ENCODE measurements around the gene KDF1.

Gene KDF1

DNA sequence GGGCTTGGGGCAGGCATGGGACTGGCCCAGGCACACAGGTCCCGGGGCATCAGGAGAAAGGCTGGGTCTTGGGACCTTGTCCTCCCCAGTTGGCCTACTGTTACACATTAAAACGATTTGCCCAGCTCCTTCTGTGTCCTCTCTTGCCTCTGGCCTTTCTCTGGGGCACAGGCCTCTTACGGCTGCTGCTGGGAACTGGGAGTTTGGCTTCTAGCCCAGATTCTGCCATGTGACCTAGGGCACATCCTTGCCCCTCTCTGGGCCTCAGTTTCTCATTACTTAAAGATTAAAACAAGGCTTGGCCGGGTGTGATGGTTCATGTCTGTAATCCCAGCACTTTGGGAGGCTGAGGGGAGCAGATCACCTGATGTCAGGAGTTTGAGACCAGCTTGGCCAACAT lies 14.0 kb downstream of the KDF1 start:
- H2AFZ ChIP-seq (ENCODE audit: low read length): no peak overlapping the region
- no peaks in the 10 kb centered on the region for H3K79me2 ChIP-seq (ENCODE audit: insufficient read depth, low read length)
- H3K4me3 ChIP-seq (ENCODE audit: low read depth, low read length, poor library complexity, severe bottlenecking): no peak overlapping the region
- H3K9ac ChIP-seq (ENCODE audit: low read length): no peak overlapping the region
- no peaks in the 10 kb centered on the region for H3F3A ChIP-seq (ENCODE audit: insufficient read depth, low read length)
- no peak overlapping the region for H3K4me2 ChIP-seq (ENCODE audit: low read length)
- H3K27ac ChIP-seq (ENCODE audit: low read depth, low read length, poor library complexity, severe bottlenecking): no peak overlapping the region
- H3K27me3 ChIP-seq (ENCODE audit: insufficient read depth, low read length): no peaks in the 10 kb centered on the region
- H3K9me3 ChIP-seq (ENCODE audit: low read length): no peaks in the 10 kb centered on the region
- no peaks in the 10 kb centered on the region for H3K9me2 ChIP-seq (ENCODE audit: low read depth, low read length)
- TF ChIP-seq CTCF (IDR thresholded peaks at IDR 0.05; ENCODE audit: low read length): no peak
- no peak for TF ChIP-seq EZH2 (IDR thresholded peaks at IDR 0.05; ENCODE audit: borderline replicate concordance, low read length)
- no peaks in the 10 kb centered on the region for H3K4me1 ChIP-seq (ENCODE audit: insufficient read depth, low read length, severe bottlenecking)
- peaks cover 56% of the 10 kb centered on the region for H3K36me3 ChIP-seq (ENCODE audit: insufficient read depth, low read length)
- H4K20me1 ChIP-seq (ENCODE audit: insufficient read depth, low read length): no peaks in the 10 kb centered on the region

GRCh38 chr1:26945728-26946127 lies 14.5 kb downstream of the KDF1 start:
- Histone ChIP-seq H4K20me1 (ENCODE audit: insufficient read depth, low read length) (no peaks in the 10 kb centered on the region), H3K9me3 (ENCODE audit: low read length) (no peaks in the 10 kb centered on the region), H3F3A (ENCODE audit: insufficient read depth, low read length) (no peaks in the 10 kb centered on the region), H3K4me2 (ENCODE audit: low read length) (no peak overlapping the region), H3K9ac (ENCODE audit: low read length) (no peak overlapping the region), H3K9me2 (ENCODE audit: low read depth, low read length) (no peaks in the 10 kb centered on the region), H3K36me3 (ENCODE audit: insufficient read depth, low read length) (peaks cover 59% of the 10 kb centered on the region), H3K4me3 (ENCODE audit: low read depth, low read length, poor library complexity, severe bottlenecking) (no peak overlapping the region), H3K27ac (ENCODE audit: low read depth, low read length, poor library complexity, severe bottlenecking) (no peak overlapping the region), H3K27me3 (ENCODE audit: insufficient read depth, low read length) (no peaks in the 10 kb centered on the region), H3K79me2 (ENCODE audit: insufficient read depth, low read length) (no peaks in the 10 kb centered on the region), H2AFZ (ENCODE audit: low read length) (no peak overlapping the region), H3K4me1 (ENCODE audit: insufficient read depth, low read length, severe bottlenecking) (no peaks in the 10 kb centered on the region)
- no peak for TF ChIP-seq CTCF (IDR thresholded peaks at IDR 0.05; ENCODE audit: low read length)

DNA sequence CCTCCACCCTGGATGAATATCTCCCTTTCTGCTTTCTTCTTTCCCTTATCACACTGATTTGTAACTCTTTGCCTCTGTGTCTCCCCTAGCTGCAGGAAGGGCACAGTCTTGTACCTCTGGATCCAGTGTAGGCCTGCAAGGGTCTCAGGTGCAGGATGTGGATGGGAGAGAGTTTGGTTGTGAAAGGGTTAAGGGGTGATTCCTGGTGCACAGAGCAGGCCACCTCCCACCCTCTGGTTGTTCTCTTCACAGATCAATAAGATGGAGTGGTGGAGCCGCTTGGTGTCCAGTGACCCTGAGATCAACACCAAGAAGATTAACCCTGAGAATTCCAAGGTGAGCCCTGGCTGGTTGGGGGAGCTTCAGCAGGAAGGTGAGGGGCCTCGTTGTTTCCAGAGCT lies 15.1 kb downstream of the KDF1 start:
- Histone ChIP-seq H3K4me1 (ENCODE audit: insufficient read depth, low read length, severe bottlenecking) (no peaks in the 10 kb centered on the region), H3K9ac (ENCODE audit: low read length) (no peak overlapping the region), H3K9me3 (ENCODE audit: low read length) (no peaks in the 10 kb centered on the region), H4K20me1 (ENCODE audit: insufficient read depth, low read length) (no peaks in the 10 kb centered on the region), H2AFZ (ENCODE audit: low read length) (no peak overlapping the region), H3F3A (ENCODE audit: insufficient read depth, low read length) (no peaks in the 10 kb centered on the region), H3K27ac (ENCODE audit: low read depth, low read length, poor library complexity, severe bottlenecking) (no peak overlapping the region), H3K27me3 (ENCODE audit: insufficient read depth, low read length) (no peaks in the 10 kb centered on the region), H3K4me2 (ENCODE audit: low read length) (no peak overlapping the region), H3K79me2 (ENCODE audit: insufficient read depth, low read length) (no peaks in the 10 kb centered on the region), H3K9me2 (ENCODE audit: low read depth, low read length) (no peaks in the 10 kb centered on the region), H3K36me3 (ENCODE audit: insufficient read depth, low read length) (peaks cover 59% of the 10 kb centered on the region), H3K4me3 (ENCODE audit: low read depth, low read length, poor library complexity, severe bottlenecking) (no peak overlapping the region)
- TF ChIP-seq EZH2 (IDR thresholded peaks at IDR 0.05; ENCODE audit: borderline replicate concordance, low read length) (no peak), CTCF (IDR thresholded peaks at IDR 0.05; ENCODE audit: low read length) (no peak)
